ENCODE measurements around the gene TPST2.

DNA sequence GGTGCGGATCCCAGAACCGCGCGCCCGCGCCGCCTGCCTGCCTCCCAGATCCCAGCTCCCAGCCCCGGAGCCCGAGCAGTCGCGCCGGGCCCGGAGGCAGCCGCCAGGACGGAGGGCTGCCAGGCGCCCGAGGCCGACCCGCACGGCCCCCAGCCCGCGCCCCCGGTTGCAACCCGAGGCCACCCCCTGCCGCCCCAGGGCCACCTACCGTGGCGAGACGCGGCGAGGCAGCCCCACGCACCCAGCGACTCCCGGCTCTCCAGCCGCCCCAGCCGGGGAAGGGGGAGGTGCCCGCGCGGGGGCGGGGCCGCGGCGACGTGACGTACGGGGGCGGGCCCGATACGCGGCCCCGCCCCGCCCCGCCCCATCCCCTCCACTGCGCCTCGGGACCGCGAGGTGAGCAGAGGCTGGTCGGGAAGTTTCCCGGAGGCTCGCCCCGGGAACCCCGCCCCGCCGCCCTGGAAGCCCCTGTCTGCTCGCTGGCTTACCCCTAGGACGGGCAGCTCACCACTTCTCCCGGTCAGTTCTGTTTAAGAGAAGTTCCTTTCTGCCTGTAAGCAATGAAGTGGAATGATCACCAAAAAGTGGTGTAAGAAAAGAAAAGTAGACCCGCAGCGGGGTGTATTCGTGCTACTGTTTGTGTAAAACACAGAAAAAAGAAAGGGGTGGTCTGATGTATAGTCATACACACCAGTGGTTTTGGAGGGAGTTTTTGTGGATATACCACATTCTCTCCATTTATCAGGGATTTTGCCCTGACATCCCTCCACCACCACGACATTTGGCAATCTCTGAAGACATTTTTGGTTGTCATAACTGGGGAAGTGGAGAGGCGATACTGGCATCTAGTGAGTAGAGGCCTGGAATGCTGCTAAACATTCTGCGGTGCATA is at the start of gene TPST2:
- TF ChIP-seq, protein P1, sequence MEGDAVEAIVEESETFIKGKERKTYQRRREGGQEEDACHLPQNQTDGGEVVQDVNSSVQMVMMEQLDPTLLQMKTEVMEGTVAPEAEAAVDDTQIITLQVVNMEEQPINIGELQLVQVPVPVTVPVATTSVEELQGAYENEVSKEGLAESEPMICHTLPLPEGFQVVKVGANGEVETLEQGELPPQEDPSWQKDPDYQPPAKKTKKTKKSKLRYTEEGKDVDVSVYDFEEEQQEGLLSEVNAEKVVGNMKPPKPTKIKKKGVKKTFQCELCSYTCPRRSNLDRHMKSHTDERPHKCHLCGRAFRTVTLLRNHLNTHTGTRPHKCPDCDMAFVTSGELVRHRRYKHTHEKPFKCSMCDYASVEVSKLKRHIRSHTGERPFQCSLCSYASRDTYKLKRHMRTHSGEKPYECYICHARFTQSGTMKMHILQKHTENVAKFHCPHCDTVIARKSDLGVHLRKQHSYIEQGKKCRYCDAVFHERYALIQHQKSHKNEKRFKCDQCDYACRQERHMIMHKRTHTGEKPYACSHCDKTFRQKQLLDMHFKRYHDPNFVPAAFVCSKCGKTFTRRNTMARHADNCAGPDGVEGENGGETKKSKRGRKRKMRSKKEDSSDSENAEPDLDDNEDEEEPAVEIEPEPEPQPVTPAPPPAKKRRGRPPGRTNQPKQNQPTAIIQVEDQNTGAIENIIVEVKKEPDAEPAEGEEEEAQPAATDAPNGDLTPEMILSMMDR (IDR thresholded peaks at IDR 0.05): no peak
- peak; percentile 64 for TF ChIP-seq POLR2A (IDR thresholded peaks at IDR 0.05)

Data from testis (tissue), 2 donors.